ENCODE data around the gene PHOSPHO2.
"Not testable (repeated sequence)": the region's sequence is repeated elsewhere in the genome, so short reads cannot be mapped to it uniquely, and the experiment has no call there.

Gene PHOSPHO2

DNA sequence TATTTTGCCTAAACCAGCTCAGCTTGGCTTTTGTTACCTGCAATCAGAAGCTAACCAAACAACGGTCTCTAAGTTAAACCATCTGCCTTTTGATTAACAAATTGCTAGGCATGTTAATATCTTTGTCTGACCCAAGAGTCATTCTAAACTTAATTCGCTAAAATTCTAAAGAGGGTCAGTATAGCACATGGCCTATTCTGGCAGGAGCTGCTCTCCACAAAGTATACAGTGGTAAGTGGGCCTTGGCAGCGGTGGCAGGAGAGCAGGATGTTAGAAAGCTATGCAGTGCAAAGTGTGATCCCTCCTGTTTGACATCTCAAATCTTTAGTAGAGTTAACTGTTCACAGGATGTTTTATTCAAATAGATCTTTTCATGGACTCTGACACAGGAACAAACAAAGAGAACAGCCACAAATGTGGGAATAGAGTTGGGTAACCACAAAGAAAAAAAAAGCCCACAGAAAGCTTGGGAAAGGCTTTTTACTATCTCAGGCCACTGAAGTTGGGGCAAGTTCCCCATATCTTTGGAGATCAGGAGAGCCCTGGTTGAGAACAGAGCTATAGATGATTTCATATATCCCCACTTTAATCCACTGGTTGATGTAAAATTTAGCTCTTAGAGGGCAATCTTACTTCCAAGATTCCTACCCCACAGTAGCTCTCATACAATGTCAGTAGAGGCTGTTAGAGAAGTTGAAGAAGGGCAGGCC lies 10.7 kb upstream of the PHOSPHO2 start:
- DNase-seq: no peak

DNA sequence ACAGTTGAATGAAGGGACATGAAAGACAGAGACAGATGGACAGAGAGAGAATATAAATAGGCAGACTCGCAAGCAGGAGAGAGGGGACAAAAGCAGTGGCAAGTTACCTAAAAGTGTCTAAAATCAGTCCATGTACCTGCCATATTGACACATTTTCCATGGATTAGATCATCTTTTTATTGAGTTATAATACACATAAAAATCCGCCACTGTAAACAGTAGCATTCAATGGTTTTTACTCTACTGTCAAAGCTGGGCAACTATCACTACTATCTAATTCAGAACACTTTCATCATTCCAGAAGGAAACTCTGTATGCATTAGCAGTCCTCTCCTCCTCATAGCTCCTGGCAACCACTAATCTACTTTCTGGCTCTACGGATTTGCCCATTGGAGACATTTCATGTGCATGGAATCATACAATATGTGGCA lies 10.1 kb upstream of the PHOSPHO2 start:
- DNase-seq: no peak

DNA sequence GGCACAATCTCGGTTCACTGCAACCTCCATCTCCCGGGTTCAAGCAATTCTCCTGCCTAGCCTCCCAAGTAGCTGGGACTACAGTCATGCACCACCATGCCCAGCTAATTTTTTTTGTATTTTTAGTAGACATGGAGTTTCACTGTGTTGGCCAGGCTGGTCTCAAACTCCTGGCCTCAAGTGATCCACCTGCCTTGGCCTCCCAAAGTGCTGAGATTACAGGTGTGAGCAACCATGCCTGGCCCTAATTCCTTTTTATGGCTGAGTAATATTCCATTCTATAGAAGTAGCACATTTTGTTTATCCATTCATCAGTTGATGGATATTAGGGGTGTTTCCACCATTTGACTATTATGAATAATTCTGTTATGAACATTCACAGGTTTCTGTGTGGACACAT lies 9.6 kb upstream of the PHOSPHO2 start:
- not testable (repeated sequence) for DNase-seq

DNA sequence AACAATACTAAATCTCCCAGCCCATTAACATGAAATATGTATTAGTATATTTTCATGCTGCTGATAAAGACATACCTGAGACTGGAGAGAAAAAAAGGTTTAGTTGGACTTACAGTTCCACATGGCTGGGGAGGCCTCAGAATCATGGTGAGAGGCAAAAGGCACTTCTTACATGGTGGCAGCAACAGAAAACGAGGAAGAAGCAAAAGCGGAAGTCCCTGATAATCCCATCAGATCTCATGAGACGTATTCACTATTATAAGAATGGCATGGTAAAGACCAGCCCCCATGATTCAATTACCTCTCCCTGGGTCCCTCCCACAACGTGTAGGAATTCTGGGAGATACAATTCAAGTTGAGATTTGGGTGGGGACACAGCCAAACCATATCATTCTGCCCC lies 7.4 kb upstream of the PHOSPHO2 start:
- not testable (repeated sequence) for DNase-seq

DNA sequence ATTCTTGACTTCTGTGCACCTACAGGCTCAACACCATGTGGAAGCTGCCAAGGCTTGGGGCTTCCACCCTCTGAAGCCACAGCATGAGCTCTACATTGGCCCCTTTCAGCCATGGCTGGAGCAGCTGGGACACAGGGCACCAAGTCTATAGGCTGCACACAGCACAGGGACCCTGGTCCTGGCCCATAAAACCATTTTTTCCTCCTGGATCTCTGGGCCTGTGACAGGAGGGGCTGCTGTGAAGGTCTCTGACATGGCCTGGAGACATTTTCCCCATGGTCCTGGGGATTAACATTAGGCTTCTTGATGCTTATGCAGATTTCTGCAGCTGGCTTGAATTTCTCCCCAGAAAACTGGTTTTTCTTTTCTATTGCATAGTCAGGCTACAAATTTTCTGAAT lies 6.3 kb upstream of the PHOSPHO2 start:
- DNase-seq: not testable (repeated sequence)

DNA sequence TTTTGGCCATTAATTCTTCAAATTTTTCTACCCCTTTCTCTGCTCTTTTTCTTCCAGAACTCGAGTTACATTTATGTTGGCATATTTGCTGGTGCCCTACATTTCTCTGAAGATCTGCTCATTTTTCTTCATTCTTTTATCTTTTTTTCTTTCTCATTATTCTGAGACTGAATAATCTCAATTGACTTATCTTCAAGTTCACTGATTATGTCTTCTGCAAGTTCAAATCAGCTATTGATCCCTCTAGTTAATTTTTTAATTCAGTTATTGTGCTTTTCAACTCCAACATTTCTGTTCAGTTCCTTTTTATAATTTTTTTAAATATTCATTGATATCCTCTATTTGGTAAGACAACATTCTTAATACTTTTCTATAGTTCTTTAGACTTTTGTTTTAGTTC lies 3.3 kb upstream of the PHOSPHO2 start:
- no peak for DNase-seq

DNA sequence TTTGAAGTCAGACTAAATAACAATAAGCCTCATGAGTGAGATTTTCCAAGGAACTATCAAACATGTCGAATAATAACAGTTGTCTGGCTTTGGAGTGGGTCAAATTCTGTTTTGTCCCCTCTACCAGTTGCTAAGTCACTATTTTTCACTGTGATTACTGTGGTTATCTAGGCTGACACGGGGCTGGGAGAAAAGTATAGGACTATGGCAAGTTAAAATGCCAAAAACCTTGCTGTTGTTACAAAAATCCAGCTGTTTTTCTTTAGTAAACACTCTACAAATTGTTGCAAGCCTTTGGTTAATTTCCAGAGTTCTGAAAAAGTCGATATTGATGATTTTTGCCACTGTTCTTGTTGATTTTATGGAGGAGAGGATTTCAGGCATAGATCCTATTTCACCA lies 1.6 kb upstream of the PHOSPHO2 start:
- no peak for DNase-seq

DNA sequence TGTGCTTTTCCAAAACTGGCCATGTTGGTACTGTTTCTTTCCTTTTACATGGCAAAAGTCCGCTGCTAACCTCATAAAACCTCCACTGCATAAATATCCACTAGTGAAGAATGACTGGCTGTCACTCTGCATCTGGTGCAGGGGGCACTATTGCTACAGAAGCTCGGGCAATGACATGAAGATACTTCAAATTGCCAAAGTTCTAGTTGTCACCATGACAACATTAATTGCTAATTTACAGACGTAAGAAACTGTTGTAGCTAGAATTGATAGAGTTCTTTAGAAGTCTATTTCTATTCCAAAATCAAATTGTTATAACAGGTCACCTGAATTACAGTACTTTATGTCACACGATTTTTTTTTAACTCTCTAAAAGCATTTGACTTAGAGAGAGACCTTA lies 909 bp upstream of the PHOSPHO2 start:
- DNase-seq: peak in 4 of 58 donors; percentile 3 to 16 (median 6)

DNA sequence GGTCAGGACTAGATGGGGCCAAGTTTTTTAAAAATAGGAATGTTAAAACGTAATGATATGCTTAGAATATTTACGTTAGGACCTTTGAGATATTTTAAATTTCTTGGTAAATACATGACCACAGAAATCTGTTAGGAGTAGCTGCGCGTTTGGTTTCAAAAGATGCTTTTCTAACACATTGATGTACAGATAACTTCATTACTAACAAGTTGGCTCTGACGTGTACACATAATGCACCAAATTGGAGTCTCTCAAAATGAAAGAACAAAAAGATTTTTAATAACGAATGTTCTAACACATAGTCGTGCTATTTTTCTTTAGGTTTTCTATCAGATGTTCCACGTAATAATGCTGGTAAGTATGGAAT lies 608 bp downstream of the PHOSPHO2 start:
- DNase-seq: no peak

DNA sequence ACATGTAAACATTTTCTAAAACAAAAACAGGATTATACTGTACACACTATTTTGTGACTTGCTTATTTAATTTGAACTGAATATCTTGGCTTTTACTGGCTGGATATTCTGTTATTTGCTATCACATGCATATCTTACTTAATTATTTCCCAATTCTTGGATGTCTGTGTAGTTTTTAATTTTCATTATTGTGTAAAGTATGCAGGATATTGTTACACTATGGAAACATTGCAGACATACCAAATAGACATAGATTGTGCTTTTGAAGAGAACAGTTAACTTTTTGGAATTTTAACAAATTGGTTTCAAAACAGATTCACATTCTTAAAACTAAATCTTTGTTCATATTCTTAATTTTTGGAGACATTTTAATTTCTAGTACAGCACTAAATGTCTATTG lies 2.1 kb downstream of the PHOSPHO2 start:
- no peak for DNase-seq

DNA sequence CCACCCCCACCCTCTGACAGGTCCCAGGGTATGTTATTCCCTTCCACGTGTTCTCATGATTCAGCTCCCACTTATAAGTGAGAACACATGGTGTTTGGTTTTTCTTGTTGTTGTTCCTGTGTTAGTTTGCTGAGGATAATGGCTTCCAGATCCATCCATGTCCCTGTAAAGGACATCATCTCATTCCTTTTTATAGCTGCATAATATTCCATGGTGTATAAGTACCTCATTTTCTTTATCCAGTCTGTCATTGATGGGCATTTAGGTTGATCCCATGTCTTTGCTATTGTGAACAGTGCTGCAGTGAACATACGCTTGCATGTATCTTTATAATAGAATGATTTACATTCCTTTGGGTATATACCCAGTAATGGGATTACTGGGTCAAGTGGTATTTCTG lies 4.9 kb downstream of the PHOSPHO2 start:
- DNase-seq: not testable (repeated sequence)

DNA sequence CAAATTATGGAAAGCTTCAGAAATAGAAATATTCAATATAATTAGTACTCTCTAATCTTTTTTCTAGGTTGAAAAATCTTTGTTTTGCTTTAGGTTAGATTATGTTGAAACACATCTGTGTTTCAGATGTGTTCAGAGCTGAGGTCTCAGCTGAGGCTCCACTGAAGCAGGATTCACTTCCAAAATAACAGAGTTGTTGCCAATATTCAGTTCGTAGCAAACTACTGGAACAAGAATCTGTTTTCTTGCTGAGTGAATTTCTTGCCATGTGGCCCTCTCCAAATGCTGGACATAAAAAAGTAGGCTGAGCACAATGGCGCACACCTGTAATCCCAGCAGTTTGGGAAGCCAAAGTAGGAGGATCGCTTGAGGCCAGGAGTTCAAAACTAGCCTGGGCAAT lies 8.7 kb downstream of the PHOSPHO2 start:
- no peak for DNase-seq

DNA sequence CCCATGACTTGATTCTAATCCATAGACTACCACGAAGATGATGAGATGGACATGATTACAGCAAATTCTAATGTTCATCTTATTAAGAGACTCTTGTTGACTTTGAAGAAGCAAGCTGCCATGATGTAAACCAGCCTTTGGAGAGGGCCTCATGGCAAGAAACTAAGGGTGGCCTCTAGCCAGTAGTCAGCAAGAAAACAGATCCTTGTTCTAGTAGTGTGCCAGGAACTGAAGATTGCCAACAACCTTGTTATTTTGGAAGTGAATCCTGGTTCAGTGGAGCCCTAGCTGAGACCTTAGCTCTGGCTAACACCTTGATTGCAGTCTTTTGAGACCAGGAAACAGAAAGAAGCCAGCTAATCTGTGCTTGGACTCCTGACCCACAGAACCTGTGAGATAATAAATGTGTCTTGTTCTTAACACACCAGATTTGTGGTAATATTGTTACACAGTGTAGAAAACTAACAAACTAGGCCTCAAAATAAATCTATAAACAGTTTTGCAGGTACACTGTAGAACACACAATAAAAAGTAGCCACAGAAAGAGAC lies 10.0 kb downstream of the PHOSPHO2 start:
- DNase-seq: no peak

DNA sequence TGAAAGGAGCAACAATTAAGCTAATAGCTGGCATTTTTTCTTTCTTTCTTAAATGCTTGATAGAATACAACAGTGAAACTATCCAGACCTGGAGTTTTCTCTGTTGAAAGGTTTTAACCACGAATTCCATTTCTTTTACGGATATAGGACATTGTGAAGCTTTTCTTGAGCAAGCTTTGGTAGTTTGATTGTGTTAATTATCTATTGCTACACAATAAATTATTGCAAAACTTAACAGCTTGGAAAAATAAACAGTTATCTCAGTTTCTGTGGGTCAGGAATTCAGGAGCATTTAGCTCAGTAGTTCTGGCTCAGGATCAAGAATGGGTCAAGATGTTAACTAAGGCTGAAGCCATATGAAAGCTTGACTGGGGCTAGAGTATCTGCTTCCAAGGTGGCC lies 11.7 kb downstream of the PHOSPHO2 start:
- no peak for DNase-seq

DNA sequence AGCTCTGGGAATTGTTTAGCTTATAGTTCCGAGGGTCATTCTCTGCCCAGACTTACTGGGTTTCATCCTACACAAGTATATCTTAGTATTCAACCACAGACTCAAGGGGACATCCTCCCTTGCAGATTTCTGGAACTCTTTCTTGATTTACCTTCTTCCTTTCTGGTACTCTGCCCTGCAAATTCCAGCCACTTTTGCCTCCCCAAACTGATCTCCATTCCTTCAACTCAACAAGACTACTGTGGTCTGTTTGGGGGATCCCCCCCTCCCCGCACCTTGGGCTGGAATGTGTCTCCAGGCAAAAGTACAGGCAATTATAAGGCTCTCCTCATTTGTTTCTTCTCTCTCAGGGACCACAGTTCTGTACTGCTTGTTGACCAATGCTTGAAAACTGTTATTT lies 13.4 kb downstream of the PHOSPHO2 start:
- DNase-seq: no peak

DNA sequence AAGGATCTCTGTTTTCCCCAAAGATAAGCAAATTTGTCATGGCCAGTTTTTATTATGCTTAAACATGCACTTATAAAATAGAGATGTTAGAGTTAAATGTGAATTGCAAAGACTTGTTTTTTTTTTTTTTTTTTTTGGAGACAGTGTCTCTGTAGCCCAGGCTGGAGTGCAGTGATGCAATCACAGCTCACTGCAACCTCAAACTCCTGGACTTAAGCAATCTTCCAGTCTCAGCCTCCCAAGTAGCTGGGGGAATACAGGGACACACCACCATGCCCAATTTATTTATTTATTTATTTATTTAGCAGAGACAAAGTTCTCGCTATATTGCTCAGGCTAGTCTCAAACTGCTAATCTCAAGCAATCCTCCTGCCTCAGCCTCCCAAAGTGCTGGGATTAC lies 15.1 kb downstream of the PHOSPHO2 start:
- DNase-seq: no peak

DNA sequence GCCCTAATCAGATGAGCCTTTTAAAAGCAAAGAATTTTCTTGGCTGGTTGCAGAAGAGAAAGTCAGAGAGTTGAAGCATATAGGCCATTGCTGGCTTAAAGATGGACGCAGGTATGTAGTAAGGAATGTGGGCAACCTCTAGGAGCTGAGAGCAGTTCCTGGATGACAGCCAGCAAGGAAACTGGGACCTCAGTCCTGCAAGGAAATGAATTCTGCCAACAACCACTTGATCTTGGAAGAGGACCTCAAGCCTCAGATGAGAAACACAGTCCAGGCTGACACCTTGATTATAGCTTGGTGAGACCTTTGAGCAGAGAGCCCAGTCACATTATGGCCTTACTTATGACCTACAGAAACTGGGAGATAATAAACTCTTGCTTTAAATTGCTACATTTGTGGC lies 15.7 kb downstream of the PHOSPHO2 start:
- DNase-seq: no peak

DNA sequence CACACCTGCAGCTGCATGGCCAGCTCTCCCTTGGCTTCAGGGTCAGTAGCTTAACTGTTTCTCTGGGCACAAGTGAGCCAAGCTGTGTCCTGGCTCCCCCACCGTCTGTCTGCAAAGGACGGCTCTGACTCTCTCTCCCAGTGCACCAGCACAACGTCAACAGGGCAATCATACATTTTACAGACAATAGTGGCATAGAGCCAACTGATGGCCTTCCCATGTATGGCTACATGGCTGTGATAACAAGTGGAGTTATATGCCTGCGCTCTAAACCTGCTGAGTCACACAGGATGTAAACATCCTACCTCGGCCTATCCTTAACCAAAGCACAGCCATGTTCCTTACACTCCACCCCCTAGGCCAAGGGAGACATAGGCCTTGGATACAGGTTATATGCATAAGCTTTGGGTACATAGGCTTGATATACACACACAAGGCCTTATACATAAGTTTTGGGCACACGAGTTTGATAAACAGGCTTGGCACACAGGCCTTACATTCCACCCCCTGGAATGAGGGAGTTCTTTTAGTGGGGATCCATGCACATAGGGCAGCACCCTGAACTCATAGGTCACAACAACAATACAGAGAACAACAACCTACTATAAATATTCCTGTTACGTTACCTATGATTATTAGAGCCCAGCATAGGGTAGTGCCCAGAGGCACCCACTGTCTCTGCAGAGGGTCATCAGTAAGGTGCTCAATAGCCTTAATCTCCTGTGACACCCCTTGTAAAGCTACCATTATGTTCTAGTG lies 17.7 kb downstream of the PHOSPHO2 start:
- no peak for DNase-seq

DNA sequence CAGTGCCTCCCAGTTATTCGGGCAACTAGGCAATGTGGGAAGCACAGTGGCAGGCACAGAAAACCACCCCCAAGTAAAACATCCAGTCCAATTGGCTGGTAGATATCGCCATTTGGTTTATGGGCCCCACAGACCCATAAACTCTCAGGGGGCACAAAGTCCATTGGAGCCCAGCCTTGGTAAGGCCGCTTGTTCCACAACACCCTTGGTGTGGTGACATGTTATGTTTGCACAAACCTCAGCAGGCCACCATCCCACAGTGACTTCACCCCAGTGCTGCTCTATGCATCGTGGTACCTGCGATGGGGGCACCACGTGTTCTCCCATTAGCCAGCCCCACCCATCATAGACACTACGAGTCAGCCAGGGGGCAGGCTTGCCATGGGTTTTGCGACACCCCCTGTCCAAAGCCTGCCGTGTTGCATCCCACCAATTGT lies 18.5 kb downstream of the PHOSPHO2 start:
- DNase-seq: no peak

DNA sequence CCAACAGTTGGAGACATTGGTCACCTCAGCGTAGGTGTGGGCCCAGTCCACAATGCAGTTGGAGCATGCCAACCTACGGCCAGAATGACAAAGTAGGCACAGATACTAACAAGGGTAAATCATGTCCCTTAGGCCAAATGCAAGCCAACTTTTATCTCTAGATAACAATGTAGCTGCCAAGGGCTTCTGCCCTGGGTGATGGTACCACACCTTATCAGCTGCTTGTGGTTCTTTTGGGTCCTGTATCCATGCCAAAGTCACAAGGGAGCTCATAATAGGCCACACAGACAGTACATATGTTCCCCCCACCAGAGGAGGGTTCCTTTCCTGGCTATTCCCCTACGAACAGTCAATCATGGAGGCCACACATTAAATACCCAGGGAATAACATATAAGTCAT lies 19.1 kb downstream of the PHOSPHO2 start:
- no peak for DNase-seq

DNA sequence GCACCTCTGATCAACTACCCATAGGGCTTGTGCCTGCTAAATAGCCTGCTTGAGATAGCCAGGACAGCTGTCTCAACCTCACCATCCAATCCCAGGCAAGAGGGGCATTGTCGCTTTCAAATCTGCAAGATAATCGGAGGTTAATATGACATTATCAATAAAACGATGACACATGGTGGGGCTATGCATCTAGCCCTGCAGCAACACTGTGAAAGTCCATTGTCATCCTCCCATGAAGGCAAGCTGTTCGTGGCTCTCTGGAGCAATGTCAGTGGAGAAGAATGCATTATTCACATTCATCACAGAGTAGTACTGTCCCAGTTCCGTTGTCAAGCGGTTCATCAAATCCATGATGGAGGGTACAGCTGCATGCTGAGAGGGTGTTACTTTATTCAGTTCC lies 20.4 kb downstream of the PHOSPHO2 start:
- DNase-seq: peak in 14 of 58 donors; percentile 12 to 57 (median 38)

DNA sequence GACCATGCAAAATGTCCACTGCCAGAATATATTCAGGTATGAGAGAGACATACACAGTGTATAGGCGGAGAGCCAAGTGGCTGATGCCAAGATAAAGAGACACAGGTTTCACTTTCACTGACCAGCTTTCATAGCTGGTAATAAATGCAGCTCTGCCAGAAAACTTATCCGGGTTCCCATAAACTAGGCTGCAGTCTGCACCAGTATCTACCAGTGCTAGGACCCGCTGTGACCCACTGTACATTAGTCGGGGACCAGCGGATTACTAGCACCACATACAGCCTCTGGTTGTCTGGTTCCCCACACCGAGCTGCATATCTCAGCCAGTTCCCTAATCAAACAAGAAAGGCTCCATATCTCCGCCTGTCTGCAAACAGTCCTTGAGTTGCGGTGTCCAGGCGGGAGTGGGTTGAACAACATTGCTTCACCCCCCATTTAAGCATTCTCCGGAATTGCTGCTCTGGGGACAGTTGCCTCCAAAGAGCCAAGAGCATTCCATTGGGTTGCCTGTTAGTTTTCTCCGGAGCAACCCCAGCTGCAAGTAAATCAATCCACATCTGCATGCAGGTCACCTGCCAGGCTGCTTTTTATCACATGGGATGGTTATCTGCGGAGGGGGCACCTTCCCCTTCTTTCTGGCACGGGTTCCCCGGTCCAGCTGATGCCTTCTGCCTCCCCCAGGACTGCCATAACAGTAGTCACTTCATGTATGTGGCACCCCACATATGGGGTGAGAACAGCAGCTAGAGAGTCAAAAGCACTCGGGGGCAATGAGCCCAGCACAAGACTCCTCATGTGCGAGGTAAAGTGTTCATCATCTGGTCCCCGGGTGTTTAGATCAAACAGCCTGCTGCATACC lies 21.3 kb downstream of the PHOSPHO2 start:
- DNase-seq: peak in 2 of 58 donors; percentile 7 to 19

All from anterior cingulate cortex (tissue), 58 donors.